Tibial artery (tissue), 4 donors: ENCODE measurements around the gene SET.

Source experiments
- DNase-seq, 2 donors: peaks; one replicate each; pipeline ENCODE4 v3.0.0-alpha.2; 2019
- H3K27ac ChIP-seq, 2 donors: fragments of 200-600 bp; sonication (generic) in 1 of 2; 1 replicate in 1 of 2; 2 replicates in 1 of 2; pipeline ENCODE4 v1.5.1; 2018 to 2019; ENCODE audit warnings: mild to moderate bottlenecking in 1 of 2
- H3K27me3 ChIP-seq, 2 donors: fragments of 200-600 bp; sonication (generic) in 1 of 2; one replicate each; pipeline versions ENCODE4 v1.5.1 to v1.6.0; 2016 to 2019
- H3K36me3 ChIP-seq, 3 donors: fragments of 200-600 bp; sonication (generic) in 2 of 3; one replicate each; pipeline ENCODE4 v1.5.1; 2016 to 2019; ENCODE audit warnings: mild to moderate bottlenecking in 2 of 3
- H3K4me1 ChIP-seq, 4 donors: fragments of 200-600 bp; sonication (generic) in 2 of 4; 1 replicate in 3 of 4; 2 replicates in 1 of 4; pipeline ENCODE4 v1.5.1; 2016 to 2019
- H3K4me3 ChIP-seq, 2 donors: fragments of 200-600 bp; sonication (generic) in 1 of 2; 1 replicate in 1 of 2; 2 replicates in 1 of 2; pipeline ENCODE4 v1.5.1; 2018 to 2019; ENCODE audit warnings: mild to moderate bottlenecking in 2 of 2
- H3K9me3 ChIP-seq, 3 donors: fragments of 200-600 bp; sonication (generic) in 1 of 3; one replicate each; pipeline ENCODE4 v1.5.1; 2016 to 2019
- intact Hi-C: fragments of 100-400 bp; cut with DNase I; formaldehyde crosslinking; loops from one replicate; pipeline ENCODE4 v1.15.0; 2023; ENCODE audit warnings: low total_unique reads
- TF ChIP-seq, protein P1 (sequence below), 2 experiments: fragments of 200-600 bp in 1 of 2; fragments of 450-650 bp in 1 of 2; IDR thresholded peaks; one replicate each; pipeline ENCODE4 v1.5.1; 2017 to 2019; ENCODE audit warnings: antibody characterized with exemption in 2 of 2, mild to moderate bottlenecking in 1 of 2, moderate library complexity in 1 of 2

The SET gene

DNA sequence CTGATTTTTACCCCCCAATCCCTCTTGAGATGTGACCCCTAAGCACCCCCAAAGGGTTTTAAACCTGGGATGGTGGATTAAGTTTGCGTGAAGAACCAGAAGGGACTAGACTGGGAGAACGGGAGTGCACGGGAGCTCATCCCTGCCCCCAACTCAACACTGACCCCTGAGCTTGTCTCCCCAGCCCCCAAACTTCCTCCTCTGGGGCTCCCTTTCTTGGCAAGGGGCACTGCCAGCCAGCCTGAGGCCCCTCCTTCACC lies 5.0 kb upstream of the SET start:
- H3K9me3 ChIP-seq: no peaks in the 10 kb centered on the region
- H3K4me3 ChIP-seq: peak overlapping the region; percentile 39 to 57
- TF ChIP-seq, protein P1, sequence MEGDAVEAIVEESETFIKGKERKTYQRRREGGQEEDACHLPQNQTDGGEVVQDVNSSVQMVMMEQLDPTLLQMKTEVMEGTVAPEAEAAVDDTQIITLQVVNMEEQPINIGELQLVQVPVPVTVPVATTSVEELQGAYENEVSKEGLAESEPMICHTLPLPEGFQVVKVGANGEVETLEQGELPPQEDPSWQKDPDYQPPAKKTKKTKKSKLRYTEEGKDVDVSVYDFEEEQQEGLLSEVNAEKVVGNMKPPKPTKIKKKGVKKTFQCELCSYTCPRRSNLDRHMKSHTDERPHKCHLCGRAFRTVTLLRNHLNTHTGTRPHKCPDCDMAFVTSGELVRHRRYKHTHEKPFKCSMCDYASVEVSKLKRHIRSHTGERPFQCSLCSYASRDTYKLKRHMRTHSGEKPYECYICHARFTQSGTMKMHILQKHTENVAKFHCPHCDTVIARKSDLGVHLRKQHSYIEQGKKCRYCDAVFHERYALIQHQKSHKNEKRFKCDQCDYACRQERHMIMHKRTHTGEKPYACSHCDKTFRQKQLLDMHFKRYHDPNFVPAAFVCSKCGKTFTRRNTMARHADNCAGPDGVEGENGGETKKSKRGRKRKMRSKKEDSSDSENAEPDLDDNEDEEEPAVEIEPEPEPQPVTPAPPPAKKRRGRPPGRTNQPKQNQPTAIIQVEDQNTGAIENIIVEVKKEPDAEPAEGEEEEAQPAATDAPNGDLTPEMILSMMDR (IDR thresholded peaks at IDR 0.05): no peak
- H3K27ac ChIP-seq: peak overlapping the region; percentile 38 to 41
- peaks cover 0 to 27% (median 19%) of the 10 kb centered on the region in 4 donors for H3K4me1 ChIP-seq
- DNase-seq: no peak
- intact Hi-C loops: no loop called here
- H3K36me3 ChIP-seq: no peaks in the 10 kb centered on the region
- peaks cover 0 to 5% of the 10 kb centered on the region in 2 donors for H3K27me3 ChIP-seq

DNA sequence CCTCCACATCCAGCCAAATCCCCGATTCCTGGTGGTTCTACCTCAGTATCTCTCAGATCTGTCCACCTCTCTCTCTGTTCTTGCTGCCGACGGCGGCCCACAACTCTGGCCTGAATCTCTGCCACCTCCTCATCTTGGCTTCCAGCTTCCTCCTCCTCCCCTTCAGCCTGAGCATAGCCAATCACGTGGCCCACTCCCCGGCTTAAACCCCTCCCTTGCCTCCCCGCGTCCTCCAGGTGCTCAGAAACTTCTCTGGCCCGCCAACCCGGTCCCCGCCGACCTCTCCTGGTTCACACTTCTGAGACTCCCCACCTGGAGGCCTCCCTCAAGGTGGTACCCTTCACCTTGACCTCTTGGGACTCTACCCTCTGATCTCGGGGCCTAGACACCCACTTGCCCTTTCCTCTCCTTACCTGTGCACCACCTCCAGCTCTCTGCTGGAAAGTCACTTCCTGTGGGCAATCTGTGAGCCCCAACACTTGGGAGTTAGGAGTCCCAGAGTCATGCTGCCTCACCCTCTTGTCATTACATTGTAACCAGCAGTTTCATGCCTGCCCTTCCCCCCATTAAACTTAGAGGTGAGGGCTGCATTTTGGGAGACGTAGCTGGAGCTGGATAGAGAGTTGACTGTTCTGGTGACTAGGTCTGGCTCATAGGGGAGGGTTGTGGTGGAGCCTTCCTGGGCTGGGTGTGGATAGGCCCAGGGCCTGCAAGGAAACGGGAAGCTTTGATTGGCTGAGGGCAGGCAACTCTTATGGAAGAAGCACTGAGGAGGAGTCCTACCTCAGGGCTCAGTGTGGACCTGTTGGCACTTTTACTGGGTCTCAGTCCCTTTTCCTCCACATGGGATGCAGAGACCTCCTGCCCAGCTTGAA lies 4.5 kb upstream of the SET start:
- peak; percentile 77 to 85 for DNase-seq
- peaks cover 0 to 27% (median 19%) of the 10 kb centered on the region in 4 donors for H3K4me1 ChIP-seq
- H3K27ac ChIP-seq: peak overlapping the region; percentile 38 to 41
- peaks cover 0 to 5% of the 10 kb centered on the region in 2 donors for H3K27me3 ChIP-seq
- no peaks in the 10 kb centered on the region for H3K9me3 ChIP-seq
- TF ChIP-seq, protein P1 (IDR thresholded peaks at IDR 0.05): no peak
- H3K36me3 ChIP-seq: no peaks in the 10 kb centered on the region
- peak overlapping the region; percentile 39 to 57 for H3K4me3 ChIP-seq
- intact Hi-C loops: no loop called here

DNA sequence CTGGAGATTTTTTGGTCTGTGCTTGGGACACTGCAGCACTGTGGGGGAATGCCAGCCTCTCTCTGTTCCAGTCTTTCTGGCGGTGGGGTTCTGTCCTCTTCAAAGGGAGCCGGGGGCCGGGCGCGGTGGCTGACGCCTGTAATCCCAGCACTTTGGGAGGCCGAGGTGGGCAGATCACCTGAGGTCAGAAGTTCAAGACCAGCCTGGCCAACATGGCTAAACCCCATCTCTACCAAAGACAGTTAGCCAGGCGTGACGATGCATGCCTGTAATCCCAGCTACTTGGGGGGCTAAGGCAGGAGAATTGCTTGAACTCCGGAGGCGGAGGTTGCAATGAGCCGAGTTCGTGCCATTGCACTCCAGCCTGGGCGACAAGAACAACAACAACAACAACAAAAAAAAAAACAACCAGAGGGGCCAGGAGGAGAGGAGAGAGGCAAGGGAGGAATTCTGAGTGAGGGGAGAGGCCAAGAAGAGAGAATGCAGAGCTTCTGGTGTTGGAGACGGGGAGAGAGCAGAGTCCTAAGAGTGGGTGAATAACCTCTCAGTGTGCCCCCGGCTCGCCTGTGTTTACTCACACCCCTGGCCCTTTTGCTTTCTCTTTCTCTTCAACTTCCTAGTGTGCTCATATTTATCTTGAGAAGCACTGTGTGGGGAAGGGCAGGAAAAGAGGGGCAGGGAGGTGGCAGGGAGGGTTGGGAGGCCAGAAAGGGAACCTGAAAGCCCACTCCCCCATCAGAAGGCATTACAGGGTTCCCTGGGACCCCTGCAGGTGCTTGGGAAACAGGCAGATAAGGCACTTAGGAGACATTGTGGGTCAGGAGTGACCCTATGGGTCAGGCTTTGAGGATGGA lies 3.2 kb upstream of the SET start:
- Histone ChIP-seq H3K4me3 (no peak overlapping the region), H3K4me1 (peaks cover 0 to 35% (median 27%) of the 10 kb centered on the region in 4 donors), H3K9me3 (no peaks in the 10 kb centered on the region), H3K36me3 (no peaks in the 10 kb centered on the region), H3K27me3 (peaks cover 0 to 5% of the 10 kb centered on the region in 2 donors), H3K27ac (no peak overlapping the region)
- no peak for DNase-seq
- intact Hi-C loops: no loop called here
- TF ChIP-seq, protein P1 (IDR thresholded peaks at IDR 0.05): no peak

DNA sequence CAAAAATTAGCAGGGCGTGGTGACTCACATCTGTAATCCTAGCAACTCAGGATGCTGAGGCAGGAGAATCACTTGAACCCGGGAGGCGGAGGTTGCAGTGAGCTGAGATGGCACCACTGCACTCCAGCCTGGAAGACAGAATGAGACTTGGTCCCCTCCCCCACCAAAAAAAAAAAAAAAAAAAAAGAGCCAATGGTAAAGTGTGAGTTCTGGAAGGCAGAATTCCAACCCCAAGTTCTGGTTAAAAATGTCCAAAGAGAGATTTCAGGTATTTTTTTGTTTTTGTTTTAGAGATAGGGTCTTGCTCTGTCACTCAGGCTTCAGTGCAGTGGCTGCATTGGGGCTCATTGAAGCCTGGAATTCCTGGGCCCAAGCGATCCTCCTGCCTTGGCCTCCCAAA lies 1.6 kb upstream of the SET start:
- peaks cover 0 to 40% (median 32%) of the 10 kb centered on the region in 4 donors for H3K4me1 ChIP-seq
- H3K9me3 ChIP-seq: no peaks in the 10 kb centered on the region
- H3K27ac ChIP-seq: no peak overlapping the region
- H3K27me3 ChIP-seq: peaks cover 0 to 5% of the 10 kb centered on the region in 2 donors
- H3K36me3 ChIP-seq: peaks cover 8 to 13% (median 12%) of the 10 kb centered on the region in 3 donors
- DNase-seq: no peak
- H3K4me3 ChIP-seq: no peak overlapping the region
- TF ChIP-seq, protein P1 (IDR thresholded peaks at IDR 0.05): no peak
- intact Hi-C loops: no loop called here

DNA sequence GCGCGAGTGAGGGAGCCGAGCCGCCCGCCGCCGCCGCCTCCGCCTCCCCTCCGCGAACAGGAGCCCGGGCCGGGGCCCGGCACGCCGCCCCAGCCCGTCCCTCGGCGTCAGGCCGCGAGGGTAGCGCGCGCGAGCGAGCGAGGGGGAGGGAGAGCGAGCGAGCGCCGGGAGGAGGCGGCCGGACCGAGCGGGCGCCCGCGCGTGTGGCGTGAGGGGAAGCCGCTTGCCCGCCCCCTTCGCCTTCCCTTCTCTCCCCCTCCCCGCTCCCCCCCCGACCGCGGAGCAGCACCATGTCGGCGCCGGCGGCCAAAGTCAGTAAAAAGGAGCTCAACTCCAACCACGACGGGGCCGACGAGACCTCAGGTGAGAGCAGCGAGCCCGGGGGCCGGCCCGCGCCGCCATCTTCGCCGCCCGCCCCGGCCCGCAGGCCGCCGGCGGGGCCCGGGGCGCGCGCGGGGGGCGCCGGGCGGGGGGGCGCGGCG lies 312 bp downstream of the SET start:
- DNase-seq: peak; percentile 52 to 77
- Histone ChIP-seq H3K4me3 (peak overlapping the region; percentile 88 to 97), H3K36me3 (peaks cover 27 to 32% (median 30%) of the 10 kb centered on the region in 3 donors), H3K9me3 (no peaks in the 10 kb centered on the region), H3K4me1 (peaks cover 0 to 29% (median 22%) of the 10 kb centered on the region in 4 donors), H3K27me3 (peaks cover 0 to 1% of the 10 kb centered on the region in 2 donors), H3K27ac (peak overlapping the region; percentile 92 to 98)
- intact Hi-C loops: no loop called here
- TF ChIP-seq, protein P1 (IDR thresholded peaks at IDR 0.05): no peak
